Measurements from ENCODE around the gene GPR62.
"Not testable (repeated sequence)": the region's sequence is repeated elsewhere in the genome, so short reads cannot be mapped to it uniquely, and the experiment has no call there.

Gene GPR62

DNA sequence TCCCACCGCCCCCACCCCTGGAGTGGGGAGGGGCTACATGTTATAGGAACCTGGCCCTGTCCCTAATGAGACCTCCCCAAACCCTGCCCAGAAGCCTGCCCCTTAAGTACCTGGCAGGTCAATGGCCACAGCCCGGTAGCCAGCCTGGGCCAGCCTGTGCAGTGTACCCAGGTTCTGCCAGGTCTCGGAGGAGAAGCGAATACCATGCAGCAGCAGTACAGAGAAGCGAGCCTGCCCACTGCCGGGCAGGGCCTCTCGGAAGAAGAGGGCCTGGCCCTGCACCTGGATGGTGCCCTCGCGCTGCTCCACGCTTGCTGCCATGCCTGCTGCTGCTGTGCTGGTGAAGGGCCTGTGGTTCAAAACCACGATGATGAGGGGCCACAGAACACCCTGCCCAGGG is 16.2 kb downstream of the GPR62 start:
- DNase-seq (ENCODE audit: low spot score): no peak

DNA sequence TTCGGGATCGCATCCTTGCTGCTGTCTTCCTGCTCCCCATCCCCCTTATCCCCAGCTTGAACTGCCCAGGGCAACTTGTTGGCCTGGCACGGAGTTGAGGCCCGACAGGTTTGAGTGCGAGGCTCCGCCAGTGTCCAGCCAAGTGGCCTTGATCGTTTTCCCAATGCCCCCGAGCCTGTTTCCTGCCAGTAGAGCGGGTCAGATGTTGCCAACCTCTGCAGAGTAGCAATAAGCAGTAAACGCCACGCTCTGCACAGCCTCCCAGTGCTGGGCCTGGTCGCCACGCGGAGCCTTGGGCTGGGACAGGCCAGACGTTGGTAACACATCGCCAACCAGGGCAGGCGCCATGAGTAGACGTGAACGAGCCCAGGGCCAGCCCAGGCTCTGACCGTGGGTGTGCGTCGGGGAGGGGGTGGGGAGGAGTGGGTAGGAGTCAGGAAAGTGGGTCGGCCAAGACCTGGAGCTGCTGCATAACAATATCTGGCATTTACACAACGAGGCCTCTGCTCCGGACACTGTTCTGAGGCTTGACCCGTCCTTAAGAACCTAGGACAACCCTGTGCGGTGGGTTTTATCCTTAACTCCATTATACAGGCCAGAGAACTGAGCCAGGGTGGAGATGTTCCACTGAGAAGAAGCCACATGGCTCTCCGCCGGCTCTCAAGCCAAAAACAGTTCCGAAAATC is 19.2 kb downstream of the GPR62 start:
- no peak for DNase-seq (ENCODE audit: low spot score)

DNA sequence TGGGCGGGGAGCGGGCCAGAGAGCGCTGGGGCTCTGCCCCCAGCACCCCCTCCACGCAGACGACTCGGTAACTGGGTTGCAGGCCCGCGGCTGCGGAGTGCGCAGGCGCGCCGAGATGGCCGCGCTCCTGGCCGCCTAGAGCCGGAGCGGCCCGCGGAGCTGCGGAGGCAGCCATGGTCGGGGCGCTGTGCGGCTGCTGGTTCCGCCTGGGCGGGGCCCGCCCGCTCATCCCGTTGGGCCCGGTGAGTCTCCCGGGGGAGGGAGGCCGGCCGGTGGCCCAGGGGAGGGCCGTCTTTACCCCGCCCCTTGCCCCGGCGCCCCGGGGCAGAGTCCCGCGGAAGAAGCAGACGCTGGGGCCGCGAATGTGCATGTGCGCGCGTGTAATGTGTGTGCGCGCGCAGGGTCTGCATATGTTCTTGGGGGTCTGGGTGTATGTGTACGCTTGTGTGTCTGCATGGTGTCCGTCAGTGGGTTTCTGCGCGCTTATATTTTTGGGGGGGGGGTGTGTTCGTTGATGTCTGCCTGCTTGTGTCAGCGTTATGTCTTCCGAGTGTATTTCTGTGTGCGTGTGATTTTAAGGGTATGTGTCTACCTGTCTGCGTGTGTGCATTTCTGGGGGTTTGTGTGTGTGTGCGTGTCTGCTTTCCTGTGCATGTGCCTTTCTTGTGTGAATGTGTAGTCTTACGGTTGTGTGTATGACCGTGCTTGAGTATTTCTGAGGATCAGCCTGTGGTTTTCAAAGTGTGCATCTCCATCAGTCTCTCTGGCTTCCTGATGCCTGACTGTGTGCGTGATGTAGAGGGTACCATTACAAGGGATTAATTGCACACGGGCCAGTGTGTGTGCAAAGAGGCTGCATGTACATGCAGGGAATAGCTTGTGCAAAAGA is 20.0 kb downstream of the GPR62 start, which contains the start of gene ABHD14A:
TSS of gene ABHD14A (plus strand) at position 102 of the 889 bp plus-strand sequence. CDS start at position 174, 72 bp downstream.
- DNase-seq (ENCODE audit: low spot score): peak; percentile 69

DNA sequence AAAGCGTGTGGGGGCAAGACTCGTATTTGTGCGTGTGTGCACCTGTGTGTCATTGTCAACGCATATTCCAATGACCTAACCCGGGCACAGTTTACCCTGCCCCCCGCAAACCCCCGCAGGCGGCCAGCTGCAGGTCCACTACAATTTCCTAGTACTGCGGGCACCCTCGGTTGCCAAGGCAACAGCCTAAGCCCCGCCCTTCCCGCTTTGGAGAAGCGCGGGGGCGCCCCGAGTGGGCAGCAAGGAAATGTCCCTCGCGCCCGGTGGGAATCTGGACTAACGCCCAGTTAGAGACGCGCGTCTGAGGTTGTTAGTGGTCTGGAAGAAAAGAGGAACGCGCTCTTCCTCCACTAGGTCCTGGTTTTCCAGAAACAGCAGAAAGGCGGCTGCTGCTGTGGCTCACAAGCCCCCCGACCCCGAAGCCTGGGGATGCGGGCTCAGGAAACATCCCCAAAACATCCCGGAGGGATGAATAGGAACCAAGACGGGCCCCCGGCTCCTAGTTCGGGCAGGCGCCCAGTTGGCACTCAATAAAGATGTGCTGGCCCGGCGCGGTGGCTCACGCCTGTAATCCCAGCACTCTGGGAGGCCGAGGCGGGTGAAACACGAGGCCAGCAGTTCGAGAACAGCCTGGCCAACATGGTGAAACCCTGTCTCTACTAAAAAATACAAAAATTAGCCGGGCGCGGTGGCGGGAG is 20.8 kb downstream of the GPR62 start:
- peak; percentile 19 for DNase-seq (ENCODE audit: low spot score)

DNA sequence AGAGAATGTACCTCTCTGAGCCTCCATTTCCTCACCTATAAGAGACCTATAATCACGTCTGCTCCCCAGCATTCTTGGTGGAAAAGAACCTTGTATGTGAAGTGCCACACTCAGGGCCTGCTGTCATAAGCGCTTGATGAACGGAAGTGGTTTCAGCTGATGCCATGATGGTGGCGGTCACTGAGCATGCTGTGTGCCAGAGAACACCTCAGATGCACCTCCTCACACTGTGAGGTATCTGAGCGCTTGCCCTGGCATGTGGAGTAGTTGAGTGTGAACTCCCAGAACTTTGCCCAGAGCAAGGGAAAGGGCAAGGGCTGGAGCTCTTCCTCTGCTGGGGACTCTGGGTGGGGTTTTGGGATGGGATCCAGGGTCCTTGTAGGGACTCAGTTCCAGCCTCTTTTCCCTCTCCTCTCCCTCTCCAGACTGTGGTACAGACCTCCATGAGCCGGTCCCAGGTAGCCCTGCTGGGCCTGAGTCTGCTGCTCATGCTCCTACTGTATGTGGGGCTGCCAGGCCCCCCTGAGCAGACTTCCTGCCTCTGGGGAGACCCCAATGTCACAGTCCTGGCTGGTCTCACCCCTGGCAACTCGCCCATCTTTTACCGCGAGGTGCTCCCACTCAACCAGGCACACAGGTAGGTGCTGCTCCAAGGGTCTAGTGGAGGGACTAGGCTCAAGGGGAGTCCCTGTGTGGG is 22.4 kb downstream of the GPR62 start:
- no peak for DNase-seq (ENCODE audit: low spot score)

DNA sequence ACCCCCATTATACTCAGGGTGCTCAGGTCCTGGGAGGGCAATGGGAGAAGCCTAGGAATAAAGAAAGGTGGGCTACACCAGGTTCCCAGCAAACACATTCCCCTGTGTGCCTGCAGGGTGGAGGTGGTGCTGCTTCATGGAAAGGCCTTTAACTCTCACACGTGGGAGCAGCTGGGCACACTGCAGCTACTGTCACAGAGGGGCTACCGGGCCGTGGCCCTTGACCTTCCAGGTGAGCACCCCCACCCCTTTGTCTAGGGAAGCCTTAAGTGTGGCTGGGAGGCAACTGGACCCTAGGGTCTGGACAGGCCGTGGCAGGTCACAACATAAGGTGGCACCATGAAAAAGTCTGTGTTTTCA is 22.9 kb downstream of the GPR62 start:
- DNase-seq (ENCODE audit: low spot score): no peak

DNA sequence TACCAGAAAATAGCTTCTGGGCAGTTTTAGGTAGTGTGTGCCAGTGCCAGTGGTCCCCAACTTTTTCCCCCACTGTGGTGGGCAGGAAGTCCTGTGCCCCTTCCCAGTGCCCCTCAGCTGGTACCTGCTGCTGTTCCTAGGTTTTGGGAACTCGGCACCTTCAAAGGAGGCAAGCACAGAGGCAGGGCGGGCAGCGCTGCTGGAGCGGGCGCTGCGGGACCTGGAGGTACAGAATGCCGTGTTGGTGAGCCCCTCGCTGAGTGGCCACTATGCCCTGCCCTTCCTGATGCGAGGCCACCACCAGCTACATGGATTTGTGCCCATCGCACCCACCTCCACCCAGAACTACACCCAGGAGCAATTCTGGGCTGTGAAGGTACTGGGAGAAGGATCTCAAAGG is 25.1 kb downstream of the GPR62 start:
- DNase-seq (ENCODE audit: low spot score): no peak

DNA sequence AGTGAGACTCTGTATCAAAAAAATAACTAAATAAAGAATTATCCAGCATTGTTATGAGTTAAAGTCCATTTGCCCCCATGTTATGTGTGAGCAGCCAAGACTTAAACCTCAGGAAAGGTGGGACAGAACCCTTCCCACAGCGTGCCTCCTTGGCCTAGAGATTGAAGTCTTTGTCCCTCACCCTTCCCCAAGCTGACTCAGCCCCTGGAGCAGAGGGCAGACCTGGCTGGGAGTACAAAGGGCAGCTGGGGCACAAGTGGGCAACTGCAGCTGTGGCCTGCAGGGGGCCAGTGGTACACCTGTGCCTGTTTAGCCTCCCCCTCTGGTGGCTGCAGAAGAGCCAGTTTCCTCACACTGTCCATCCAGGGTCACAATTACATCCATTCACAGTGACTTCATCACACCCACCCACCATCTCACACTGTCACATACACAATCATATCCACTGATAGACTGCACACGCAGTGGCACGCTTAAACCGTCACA is 27.2 kb downstream of the GPR62 start:
- peak; percentile 24 for DNase-seq (ENCODE audit: low spot score)

DNA sequence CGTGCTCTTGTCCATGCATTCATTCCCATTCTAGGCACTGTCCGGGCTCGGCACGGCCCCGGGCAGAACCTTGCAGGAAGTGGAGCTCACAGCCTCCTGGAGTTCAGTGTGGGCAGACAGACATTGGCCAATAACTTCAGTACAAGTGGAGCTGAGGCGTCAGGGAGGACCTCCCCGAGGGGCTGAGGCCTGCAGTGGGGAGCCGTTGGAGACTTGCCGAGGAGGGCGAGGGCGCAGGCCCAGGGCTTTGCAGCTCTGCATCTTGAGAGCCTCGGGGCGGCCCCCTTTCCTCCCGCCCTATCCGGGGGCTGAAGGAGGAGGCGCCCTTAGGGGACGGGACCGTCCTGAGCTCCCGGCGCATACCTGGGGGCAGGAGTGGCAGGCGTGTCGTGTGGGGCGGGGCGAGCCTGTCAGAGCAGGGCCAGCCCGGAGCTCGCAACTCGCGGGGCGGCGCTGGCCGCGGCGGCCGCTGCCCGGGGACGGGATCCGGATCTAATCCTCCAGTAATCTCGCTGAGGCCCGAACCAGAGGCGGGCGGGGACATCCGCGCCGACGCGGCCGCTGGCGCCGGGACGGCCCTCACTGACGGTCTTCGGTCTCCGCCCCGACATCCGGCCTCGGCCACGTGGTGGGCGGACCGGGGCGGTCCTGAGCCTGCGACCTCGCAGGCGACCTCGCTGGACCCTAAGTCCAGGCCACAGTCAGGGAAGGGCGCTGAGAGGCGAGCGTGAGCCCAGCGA is 27.8 kb downstream of the GPR62 start, which contains the start of gene ACY1:
TSS of gene ACY1 (plus strand) at position 698 of the 740 bp plus-strand sequence. CDS start 530 bp downstream, outside the sequence.
- DNase-seq (ENCODE audit: low spot score): peak; percentile 64

DNA sequence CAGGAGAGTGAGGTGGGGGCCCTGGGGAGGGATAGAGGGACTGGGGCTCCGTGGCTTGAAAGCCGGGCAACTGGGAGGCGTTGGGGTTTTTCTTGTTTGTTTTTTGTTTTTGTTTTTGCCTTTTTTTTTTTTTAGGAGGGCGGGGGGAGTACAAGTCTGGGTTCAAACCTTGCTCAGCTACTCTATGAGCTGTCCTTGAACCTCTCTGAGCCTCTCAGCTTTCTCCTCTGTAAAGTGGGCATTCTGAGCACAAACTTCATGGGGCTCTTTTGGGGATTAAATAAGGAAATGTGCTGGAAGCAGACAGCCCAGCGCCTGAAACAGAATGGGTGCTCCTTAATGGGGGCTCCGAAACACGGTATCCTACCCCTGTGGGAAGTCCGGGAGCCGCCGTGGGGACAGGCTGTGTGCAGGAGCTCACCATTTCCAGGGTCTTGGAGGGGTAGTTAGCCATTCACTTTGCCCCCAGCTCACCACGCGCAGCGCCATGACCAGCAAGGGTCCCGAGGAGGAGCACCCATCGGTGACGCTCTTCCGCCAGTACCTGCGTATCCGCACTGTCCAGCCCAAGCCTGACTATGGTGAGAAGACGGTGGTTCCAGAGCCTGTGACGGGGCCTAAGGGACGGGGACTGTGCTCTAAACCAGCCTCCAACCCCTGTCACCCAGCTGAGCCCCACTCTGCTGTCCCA is 28.5 kb downstream of the GPR62 start:
- no peak for DNase-seq (ENCODE audit: low spot score)

DNA sequence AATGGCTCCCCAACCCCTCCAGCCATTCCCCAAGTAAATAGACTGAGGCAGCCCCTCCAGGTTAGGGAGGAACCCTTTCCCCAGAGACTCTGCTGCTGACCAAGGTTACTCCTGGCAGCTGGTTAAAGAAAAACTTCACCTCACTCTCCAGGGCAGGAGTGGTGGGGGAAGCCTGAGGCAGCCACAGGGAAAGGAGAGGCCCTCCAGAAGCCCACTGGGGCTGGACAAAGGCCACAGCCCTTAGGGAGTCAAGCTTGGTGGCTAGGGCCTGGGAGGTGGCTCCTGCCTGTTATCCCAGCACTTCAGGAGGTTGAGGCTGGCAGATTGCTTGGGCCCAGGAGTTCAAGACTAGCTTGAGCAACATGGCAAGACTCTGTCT is 29.1 kb downstream of the GPR62 start:
- no peak for DNase-seq (ENCODE audit: low spot score)

DNA sequence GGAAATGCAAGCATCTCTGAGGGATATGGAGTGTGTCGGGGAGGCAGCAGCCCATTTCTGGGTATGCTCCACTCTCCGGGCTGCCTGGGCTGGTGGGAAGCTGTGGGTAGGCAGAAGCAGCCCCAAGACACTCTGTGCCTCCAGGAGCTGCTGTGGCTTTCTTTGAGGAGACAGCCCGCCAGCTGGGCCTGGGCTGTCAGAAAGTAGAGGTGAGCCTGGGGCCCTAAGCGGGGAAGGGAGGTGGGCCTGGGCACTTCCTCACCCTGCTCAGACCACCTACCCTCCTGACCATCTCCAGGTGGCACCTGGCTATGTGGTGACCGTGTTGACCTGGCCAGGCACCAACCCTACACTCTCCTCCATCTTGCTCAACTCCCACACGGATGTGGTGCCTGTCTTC is 29.9 kb downstream of the GPR62 start:
- no peak for DNase-seq (ENCODE audit: low spot score)

DNA sequence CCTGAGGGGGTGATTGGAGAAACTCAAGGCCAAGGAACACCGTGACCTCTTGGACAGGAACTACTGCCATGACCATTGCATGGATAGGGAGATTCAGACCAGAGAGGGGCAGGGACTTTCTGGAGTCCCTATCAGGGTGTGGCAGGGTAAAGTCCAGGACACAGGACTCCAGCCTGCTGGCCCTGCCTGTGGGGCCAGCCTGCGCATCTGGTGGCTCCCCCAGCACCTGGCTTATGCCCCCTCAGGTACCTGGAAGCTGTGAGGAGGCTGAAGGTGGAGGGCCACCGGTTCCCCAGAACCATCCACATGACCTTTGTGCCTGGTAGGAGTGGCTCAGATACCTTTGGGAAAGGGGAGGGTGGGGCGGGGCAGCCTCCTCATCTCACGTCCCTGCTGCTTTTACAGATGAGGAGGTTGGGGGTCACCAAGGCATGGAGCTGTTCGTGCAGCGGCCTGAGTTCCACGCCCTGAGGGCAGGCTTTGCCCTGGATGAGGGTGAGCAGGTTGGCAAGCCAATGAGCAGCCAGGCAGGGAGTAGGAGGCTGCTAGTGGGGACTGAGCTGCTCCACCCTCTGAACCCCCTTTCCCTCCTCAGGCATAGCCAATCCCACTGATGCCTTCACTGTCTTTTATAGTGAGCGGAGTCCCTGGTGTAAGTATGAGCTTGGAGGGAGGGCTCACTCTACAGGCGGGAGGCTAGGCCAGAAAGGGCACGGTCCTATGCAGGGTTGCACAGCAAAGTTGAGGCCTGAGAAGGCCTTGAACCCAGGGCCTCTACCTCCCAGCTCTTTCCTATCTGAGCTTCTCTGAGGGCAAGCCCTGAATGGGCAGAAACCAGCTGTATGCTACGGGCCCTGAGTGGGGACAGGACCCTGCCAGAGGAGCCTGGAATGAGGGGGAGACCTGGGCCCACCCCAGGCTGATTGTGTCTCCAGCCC is 31.1 kb downstream of the GPR62 start:
- no peak for DNase-seq (ENCODE audit: low spot score)

DNA sequence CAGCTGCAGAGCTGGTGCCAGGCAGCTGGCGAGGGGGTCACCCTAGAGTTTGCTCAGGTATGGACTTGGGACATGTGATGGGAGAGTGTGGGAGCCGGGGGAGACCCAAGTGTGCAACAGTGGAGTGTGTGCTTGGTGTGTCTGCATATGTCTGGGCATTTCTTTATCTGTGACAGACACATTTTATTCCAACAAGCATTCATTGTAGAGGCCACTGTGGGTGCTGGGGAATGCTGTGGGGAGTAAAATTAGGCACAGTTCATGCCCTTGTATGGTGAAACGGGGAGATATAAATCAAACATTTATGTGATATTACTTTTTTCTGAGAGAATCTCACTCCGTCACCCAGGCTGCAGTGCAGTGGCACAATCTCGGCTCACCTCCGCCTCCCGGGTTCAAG is 32.4 kb downstream of the GPR62 start:
- DNase-seq (ENCODE audit: low spot score): no peak

DNA sequence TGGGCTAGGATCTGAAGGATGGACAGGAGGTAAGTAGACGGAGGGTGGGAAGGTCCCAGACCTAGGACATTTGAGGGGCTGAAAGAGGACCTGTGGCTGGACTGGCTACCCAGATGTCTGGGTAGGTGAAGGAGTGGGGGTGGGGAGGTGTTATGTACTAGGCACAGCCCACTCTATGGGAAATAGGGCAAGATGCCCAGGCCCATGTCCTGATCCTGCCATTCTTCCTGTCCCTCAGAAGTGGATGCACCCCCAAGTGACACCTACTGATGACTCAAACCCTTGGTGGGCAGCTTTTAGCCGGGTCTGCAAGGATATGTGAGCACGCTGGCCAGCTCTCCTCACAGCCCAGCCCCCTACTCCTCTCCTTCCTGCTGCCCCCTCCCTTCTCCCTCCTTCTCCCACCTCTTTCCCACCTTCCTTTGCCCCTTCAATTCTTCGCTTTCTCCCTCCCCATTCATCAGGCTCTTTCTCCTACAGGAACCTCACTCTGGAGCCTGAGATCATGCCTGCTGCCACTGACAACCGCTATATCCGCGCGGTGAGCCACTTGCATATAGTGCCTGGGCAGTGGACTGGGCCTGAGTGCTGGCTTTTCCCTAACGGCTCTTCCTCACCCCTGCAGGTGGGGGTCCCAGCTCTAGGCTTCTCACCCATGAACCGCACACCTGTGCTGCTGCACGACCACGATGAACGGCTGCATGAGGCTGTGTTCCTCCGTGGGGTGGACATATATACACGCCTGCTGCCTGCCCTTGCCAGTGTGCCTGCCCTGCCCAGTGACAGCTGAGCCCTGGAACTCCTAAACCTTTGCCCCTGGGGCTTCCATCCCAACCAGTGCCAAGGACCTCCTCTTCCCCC is 33.3 kb downstream of the GPR62 start:
- no peak for DNase-seq (ENCODE audit: low spot score)

DNA sequence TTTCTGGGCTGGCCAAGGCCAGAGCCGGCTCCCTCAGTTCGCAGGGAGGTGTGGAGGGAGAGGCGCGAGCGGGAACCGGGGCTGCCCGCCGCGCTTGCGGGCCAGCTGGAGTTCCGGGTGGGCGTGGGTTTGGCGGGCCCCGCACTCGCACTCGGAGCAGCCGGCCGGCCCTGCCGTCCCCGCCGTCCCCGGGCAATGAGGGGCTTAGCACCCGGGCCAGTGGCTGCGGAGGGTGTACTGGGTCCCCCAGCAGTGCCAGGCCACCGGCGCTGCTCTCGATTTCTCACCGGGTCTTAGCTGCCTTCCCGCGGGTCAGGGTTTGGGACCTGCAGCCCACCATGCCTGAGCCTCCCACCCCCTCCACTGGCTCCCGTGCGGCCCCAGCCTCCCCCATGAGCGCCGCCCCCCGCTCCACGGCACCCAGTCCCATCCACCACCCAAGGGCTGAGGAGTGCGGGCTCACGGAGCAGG is 35.4 kb downstream of the GPR62 start:
- not testable (repeated sequence) for DNase-seq (ENCODE audit: low spot score)

DNA sequence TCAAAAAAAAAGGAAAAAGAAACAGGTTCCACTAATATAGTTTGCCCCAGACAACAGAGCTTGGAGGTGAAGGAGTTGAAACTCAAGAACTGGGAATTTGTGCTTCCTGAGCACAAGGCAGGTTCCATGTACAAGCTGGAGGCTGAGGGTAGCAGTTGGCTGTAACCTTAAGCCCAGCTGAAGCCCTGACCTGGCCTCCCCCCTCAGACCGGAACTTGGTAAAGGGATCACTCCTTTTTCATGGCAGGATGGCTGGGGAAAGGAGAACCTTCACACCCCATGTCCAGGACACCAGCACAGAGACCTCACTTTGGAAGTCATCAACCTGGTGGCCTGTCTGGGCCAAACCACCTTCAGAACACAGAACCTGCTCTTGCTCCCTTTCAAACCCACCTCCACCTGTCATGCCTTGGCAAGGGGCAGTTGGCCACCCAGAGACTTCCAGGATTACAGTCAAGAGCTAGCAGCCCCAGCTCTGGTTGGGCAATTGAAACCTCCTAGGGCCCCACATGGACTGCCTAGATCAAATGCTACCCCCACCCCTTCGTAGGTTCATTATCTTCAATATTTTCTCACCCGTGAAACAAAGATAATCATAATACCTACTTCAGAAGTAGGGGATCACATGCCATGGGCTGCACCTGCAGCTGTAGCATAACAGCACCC is 37.0 kb downstream of the GPR62 start:
- no peak for DNase-seq (ENCODE audit: low spot score)

DNA sequence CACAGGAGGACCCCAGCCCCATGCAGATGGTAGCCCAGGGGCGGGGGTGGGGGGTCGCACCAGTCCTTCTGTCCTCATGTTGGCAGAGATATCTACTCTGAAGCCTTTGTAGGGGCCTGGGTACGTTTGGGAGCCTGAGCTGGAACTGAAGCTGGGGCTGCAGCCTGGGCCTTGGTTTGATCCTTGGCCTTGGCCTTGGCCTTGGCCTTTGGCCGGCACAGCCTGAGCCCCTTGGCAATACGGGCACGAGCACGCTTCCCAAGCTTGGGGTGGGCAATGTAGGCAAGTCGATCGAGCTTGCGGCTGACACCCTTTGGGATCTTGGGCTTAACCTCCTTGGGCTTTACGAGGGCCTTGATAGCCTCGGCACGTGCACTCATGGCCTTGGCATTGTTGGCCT is 38.5 kb downstream of the GPR62 start:
- DNase-seq (ENCODE audit: low spot score): not testable (repeated sequence)
